Activated CD8-positive, alpha-beta memory T cell treated with anti-CD3 and anti-CD28 coated beads, Interleukin-2, amount 50 U/mL, for 24 hours (primary cell): Measurements from ENCODE around the gene TAPBP.
"Not testable (repeated sequence)": the region's sequence is repeated elsewhere in the genome, so short reads cannot be mapped to it uniquely, and the experiment has no call there.

Source experiments
- DNase-seq: peaks from one replicate; pipeline ENCODE4 v3.0.0-alpha.2; 2020; ENCODE audit errors: extremely low read depth

TAPBP gene

GRCh38 chr6:33296797-33297405, 17.0 kb downstream of the TAPBP start:
- no peak for DNase-seq

DNA sequence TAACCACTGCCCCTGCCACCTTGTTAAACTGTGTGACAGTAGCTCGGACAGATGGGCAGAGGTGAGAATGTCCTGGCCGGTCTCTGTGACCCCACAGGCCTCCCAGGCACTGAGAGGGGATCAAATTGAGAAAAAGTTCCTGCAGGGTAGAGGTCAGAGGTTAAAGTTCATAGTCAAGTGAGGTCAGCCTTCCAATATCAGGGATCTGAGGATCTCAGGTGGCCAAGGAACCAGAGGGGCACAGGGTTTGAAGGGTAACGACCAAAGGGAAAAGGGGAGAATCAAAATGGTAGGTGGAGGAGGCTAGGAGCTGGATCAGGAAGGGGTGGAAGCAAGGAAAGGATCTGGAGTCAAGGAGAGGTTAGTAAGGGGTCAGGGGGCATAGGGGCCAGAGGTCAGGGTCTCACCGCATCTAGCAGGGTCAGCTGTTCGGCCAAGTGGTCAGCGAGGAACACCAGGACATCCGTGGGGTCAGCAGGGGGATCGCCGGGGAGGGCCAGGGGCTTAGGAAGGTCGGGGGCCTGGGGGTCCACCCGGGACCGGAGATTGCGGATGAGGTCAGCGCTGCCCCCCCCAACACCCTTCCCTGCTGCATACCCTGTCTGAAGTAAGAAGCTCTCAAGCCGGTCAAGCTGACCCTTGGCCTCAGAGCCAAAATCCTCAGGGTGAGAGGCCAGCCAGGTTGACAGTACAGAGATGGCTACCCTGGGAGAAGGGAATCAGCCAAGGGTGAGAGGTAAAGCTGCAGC, 18.1 kb downstream of the TAPBP start:
- no peak for DNase-seq

DNA sequence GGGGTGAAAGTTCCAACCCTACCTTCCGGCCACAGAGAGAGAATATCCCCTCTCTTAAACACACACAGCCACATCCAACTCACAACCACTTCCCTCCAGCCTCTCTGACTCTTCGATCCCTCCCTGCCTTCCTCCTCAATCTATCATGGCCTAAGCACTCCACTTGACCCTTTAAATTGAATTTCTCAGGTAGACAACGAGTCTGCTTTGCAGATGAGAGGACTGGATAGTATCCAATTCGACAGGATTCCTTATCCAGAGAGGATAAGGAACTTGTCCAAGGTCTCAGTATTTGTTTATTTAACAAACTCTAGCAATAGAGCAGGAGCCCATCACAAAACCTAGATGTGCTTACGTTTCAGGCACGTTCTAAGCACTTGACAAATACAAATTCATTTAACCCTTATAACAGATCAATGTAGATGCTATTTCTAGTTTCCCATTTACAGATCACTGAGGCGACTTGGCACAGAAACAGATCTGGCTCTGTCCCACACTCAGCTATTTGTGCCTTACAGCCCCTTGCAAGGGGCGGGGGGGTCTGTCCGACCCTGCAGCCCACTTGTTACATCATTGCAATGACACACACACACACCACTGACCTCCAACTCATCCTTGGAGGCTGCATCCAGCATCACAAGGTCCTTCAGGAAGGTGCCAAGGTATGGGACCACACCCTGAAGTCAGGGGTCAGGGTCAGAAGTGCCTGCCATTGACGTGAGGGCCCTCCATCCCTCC, 19.6 kb downstream of the TAPBP start:
- DNase-seq: no peak

DNA sequence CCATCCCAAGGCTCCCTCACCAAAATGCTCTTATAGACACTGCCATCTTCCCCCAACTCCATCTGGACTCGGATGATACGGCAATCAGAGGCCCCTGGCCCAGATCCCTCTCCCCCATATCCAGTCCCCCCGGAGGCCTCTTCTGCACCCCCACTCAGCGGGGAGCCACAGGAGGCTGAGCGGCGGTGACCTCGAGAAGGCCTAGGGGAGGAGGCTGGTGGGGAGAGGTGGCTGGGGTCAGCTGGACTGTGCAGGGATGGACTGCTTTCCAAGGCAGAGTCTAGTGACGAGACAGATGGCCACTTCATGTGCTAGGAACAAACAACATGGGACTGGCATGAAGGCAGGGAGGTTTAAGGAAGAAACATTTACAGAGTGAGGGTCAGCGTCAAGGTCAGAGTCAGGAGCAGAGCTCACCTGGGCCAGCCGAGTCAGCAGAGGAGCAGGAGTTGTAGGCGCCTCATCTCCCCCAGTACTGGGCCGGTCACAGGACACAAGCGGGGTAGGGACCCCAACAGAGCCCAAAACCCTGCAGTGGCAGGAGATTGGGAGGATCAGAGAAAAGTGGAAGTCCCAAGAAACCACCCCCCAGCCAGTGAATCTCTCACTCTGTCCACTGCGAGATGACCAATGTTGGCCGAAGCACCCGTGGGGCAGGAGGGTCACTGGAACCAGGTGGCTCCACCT, 20.7 kb downstream of the TAPBP start:
- DNase-seq: no peak

DNA sequence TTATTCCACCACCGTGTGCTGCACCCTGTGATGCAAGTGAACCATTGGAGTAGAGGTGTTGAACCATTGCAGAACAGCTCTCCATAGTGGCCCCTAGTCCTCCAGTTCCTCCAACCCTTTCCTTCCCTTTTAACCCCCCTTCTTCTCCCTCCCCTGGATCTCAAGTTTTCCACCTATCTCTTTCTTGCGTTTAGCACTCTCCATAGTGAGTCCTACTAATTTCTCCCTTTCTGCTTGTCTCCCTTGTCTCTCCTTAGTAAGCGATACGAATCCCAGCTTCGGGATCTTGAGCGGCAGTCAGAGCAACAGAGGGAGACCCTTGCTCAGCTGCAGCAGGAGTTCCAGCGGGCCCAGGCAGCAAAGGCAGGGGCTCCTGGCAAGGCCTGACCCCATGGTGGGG, 23.4 kb downstream of the TAPBP start:
- DNase-seq: no peak

DNA sequence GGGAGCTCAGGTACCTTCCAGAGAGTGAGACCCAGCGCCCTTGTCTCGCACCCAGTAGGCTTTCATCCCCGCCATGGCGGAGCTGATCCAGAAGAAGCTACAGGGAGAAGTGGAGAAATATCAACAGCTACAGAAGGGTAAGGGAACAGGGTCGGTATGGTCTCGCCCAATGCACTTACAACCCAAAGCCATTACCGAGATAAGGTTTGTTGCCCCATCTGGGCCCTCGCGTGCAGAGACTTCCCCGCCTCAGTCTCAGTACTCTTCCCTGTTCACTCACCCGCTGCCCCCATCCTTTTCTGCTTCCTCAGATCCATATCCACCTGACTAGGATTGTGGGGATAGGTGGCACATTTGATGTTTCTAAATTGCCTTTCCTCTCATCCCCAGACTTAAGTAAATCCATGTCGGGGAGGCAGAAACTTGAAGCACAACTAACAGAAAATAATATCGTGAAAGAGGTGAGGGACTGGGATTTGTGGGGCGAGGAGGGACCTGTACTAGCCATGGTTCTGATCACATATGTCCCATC, 24.0 kb downstream of the TAPBP start:
- DNase-seq: no peak

GRCh38 chr6:33288921-33289783, 24.7 kb downstream of the TAPBP start, which contains the start of the genes PFDN6 and WDR46:
Gene PFDN6, plus strand, starts transcription at chr6:33289601. Its CDS starts 256 bp downstream, at chr6:33289857.
Gene WDR46, minus strand, starts transcription at chr6:33289239. Its CDS starts 69 bp downstream, at chr6:33289170.
- DNase-seq: peak; percentile 63

- DNase-seq: no peak
These were observed 25.5 kb downstream of the TAPBP start for GRCh38 chr6:33288141-33288920.

- no peak for DNase-seq
These were observed 26.6 kb downstream of the TAPBP start for GRCh38 chr6:33286946-33287914.

DNA sequence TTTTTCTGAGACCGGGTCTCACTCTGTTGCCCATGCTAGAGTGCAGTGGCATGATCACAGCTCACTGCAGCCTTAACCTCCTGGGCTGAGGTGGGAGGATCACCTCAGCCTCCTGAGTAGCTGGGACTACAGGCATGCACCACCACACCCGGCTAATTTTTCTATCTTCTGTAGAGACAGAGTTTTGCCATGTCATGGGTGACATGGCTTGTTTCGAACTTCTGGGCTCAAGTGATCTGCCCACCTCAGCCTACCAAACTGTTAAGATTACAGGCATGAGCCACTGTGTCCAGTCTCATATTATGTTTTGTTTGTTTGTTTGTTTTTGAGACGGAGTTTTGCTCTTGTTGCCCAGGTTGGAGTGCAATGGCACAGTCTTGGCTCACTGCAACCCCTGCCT, 28.7 kb downstream of the TAPBP start:
- not testable (repeated sequence) for DNase-seq

- no peak for DNase-seq
These were observed 33.3 kb downstream of the TAPBP start for GRCh38 chr6:33280539-33280938.

DNA sequence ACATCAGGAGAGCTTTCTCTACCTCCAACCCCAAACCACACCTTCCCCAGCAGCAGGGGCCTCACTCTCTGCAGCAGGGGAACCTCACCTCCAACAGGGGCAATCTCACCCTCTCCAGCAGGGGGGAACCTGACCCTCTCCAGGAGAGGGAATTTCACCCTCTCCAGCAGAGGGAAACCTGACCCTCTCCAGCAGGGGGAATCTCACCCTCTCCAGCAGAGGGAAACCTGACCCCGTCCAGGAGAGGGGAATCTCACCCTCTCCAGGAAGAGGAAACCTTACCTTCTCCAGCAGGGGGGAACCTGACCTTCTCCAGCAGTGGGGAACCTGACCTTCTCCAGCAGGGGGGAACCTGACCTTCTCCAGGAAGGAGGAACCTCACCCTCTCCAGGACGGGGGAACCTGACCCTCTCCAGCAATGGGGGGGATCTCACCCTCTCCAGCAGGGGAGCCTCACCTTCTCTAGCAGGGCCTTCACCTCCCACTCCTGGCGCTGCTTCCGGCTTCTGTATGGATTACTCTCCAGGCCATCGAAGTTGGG, 33.8 kb downstream of the TAPBP start:
- no peak for DNase-seq

GRCh38 chr6:33279257-33279695, 34.6 kb downstream of the TAPBP start:
- DNase-seq: no peak

GRCh38 chr6:33278810-33279209, 35.1 kb downstream of the TAPBP start:
- no peak for DNase-seq

GRCh38 chr6:33278392-33278741, 35.5 kb downstream of the TAPBP start:
- DNase-seq: no peak

DNA sequence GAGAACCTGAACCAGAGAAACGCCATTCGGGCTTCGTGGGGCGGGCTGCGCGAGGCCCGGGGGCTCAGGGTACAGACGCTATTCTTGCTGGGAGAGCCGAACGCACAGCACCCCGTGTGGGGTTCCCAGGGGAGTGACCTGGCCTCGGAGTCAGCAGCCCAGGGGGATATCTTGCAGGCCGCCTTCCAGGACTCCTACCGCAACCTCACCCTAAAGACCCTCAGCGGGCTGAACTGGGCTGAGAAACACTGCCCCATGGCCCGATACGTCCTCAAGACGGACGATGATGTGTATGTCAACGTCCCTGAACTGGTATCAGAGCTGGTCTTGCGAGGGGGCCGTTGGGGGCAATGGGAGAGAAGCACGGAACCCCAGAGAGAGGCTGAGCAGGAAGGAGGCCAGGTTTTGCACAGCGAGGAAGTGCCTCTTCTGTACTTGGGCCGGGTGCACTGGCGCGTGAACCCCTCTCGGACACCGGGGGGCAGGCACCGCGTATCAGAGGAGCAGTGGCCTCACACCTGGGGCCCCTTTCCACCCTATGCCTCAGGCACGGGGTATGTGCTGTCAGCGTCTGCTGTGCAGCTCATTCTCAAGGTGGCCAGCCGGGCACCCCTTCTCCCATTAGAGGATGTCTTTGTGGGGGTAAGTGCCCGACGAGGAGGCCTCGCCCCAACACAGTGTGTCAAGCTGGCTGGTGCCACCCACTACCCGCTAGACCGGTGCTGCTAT, 36.1 kb downstream of the TAPBP start:
- DNase-seq: no peak

- DNase-seq: no peak
These were observed 36.8 kb downstream of the TAPBP start, which contains the start of gene B3GALT4 for GRCh38 chr6:33276864-33277662. Gene B3GALT4, plus strand, starts transcription at chr6:33277123. Its CDS starts 297 bp downstream, at chr6:33277420.
